ENCODE results near the gene ZMAT5. TPM values are rescaled to one million over a fixed set of nuclear protein-coding genes. Genes with fewer than 3 reads are reported as not detected.

Gene ZMAT5
- polyA plus RNA-seq, 3 donors: 23.2 to 25.5 (median 24.0) TPM

DNA sequence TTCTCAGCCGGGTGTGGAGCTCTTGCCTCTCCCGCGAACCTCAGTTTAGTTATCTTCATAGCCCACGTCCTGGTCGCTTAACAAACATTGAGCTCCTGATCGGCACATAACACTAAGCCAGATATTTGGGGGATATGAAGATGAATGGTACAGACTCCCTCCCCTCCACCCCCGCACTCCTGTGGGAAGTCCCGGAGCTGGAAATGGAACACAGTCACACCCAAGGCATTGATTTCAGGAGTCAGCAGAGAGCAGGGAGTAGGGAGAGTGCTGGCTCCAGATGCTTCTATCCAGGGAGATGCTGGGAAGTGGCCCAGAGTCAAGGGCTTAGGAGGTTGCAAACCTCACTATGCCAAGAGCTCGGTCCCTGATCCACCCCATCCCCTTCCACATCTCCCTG lies 73.1 kb downstream of the ZMAT5 start:
- DNase-seq (ENCODE audit: low read depth in 3 of 3, low spot score in 2 of 3): no peak

DNA sequence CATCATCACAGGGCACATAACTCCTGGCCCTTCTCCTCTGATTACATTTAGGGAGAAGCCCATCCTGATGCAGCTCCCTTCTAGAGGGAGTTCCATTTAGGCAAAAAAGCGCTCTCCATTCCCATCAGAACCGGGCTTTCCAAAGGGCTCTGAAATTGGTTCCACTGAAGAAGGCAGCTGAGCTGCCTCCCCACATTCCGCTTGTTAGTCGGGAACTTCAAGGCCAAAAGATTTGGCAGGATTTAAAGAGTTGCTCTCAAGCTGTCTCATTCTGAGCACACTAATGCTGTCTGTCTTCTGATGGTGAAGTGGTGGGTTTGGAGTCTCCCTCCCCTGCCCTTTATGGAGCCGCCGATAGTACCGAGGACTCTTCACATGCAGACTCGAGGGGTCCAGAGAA lies 73.6 kb downstream of the ZMAT5 start:
- no peak for DNase-seq (ENCODE audit: low read depth in 3 of 3, low spot score in 2 of 3)

DNA sequence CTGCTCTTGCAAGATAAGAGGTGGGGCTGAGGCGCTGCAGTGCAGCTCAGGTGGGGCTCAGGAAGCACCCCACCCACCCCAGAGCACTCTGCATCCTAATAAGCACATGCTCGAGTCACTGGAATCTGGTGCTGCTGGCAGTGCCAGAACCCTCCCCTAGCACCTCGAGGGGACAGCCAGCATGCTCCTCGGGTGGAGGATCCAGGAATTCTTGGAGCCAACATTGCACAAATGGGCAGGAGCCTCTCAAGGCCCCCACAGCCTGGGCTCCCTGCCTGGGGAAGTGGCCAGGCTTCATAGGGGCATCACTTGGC lies 74.5 kb downstream of the ZMAT5 start:
- no peak for DNase-seq (ENCODE audit: low read depth in 3 of 3, low spot score in 2 of 3)

DNA sequence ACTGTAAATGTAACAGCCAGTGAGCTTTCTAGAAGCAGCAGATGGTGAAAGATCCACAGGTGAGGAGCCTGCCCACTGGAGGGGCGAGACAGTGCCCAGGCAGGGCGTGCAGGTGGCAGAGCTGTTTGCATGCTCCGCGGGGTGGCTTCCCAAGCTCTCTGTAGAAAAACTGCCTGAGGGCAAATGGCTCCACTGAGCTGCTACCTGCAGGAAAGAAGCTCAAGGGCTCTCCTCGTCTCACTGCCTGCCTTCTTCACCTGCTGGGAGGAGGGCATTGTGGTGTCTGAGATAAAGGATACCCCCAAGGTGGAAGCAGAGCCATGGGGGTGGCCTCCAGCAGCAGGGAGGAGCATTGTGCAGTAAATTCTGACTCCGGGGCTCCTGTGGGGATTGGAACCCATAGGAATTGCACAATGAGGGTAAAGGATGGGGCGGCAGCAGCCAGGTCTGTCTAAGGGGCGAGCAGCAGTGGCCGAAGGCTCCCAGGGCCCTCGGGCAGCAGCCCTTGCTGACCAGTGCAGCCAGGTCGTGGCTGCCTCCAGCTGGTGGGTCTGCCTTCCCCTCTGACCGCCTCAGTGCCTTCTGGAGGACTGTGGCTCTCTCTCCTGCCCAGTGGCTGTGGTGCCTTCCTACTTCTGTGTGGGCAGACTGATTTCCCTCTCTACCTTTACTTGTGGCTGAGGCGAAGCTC lies 75.0 kb downstream of the ZMAT5 start:
- DNase-seq (ENCODE audit: low read depth in 3 of 3, low spot score in 2 of 3): no peak

DNA sequence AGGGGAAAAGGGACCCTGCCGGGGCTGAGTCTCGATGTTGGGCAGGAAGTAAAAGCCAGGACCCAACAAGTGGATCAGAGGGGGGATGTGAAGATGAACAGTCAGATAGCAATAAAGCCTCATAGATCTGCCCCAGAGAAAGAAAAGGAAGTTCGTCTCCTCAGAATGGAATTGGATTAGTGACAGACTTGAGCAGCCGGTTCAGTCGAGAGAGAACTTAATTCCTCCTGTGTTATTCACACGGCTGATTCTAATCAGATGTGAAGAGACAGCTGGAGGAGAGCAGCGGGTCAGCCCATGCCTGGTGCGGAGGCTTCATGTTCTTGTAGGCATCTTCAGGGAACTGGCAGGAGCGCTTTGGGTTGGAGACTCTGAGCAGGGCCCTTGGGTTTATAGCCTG lies 76.3 kb downstream of the ZMAT5 start:
- no peak for DNase-seq (ENCODE audit: low read depth in 3 of 3, low spot score in 2 of 3)

DNA sequence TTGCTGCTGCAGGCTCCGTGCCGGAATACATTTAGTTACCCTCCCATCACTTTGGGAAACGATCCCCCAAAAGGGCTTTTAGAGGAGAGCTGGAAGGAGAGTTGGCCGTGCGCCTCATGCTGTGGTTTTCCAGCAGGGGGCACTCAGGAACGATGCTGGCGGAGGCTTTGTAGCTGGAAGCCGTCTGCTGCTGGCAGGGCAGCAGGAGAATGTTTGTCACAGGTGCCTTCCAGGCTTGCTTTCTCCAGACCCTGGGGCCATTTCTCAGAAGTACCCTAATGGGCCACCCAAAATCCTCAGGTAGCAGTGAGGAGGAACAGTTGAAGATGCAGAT lies 77.0 kb downstream of the ZMAT5 start:
- no peak for DNase-seq (ENCODE audit: low read depth in 3 of 3, low spot score in 2 of 3)

DNA sequence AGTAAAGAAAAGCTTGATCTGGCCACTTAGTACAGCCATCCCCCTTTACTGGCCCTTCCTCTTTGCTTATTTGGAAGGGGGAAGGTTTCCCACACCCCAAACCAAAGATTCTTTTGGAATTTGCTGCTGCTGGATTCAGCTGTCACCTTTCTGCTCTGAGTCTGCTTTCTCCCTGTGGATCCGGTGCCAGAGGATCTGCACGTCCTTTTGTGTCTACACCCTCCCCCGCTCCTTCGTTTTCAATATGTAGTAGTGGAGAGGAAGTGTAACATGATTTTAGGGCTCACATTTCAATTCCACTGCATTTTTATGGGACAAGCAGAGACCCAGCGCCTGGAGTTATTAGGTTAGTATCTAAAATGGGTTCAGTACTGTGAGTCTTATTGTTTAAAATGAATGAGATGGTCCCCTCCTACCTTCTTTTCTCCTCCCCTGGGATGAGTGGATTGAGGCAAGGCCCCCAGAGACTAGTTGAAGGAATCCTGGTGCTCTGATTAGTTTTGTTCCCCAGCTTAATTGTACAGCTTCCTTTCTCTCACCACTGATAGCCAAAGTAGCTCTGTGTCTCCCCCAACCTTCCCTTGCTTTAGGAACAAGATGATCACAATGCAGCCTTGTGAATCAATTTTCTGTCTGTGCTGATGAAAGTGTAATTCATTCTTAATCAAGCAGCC lies 77.5 kb downstream of the ZMAT5 start:
- no peak for DNase-seq (ENCODE audit: low read depth in 3 of 3, low spot score in 2 of 3)

DNA sequence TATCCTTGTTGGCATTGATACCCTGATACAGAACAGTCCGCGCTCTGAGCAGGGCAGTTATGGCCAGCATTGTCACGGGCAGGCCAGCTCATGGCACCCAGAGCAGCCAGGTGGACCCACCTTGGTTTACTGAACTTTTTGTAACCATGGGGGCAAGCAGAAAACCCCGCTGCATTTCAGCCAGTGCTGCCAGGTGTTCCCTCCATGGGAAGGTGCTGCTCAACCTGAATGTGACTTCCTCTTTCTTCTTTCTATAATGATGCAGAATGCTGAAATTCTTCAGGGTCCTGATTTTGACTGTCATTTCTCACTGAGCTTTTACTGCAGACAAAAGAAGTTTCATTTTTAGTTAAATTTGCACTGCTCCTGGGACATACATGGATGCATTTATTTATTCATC lies 82.6 kb downstream of the ZMAT5 start:
- no peak for DNase-seq (ENCODE audit: low read depth in 3 of 3, low spot score in 2 of 3)

DNA sequence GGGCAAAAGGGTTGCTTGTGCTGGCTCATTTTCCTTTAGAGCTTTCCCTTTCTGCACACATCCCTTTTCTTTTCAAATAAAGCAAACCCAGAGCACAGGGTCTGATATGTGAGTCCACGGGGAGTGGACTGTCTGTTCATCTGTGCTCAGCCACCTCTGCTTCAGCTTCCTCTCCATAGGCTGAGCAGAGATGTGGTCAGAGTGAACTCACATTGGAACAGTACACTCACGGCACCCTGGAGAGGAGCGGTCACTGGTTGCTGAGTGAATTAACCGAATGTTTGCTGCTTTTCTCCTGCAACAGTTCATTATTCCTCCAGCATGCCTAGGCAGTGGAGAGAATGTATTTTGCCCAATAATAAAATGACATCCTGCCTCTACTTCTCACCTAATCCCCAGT lies 83.3 kb downstream of the ZMAT5 start:
- DNase-seq (ENCODE audit: low read depth in 3 of 3, low spot score in 2 of 3): no peak

Other genes with a start within 250 kb of the ZMAT5 start
- 10 to 100 TPM; 20.8 to 35.0 (median 26.9) TPM for gene THOC5, start 213.2 kb downstream of the ZMAT5 start, polyA plus RNA-seq (ENCODE audit: insufficient read length in 3 of 3)
- gene NIPSNAP1, start 185.9 kb downstream of the ZMAT5 start, polyA plus RNA-seq (ENCODE audit: insufficient read length in 3 of 3): 100 to 1,000 TPM; 153 to 169 (median 154) TPM
- gene NF2, start 163.4 kb downstream of the ZMAT5 start, polyA plus RNA-seq (ENCODE audit: insufficient read length in 3 of 3): 10 to 100 TPM; 26.5 to 29.3 (median 27.1) TPM
- under 1 TPM; 0.04 to 0.12 (median 0.11) TPM for gene CABP7, start 47.0 kb downstream of the ZMAT5 start, polyA plus RNA-seq (ENCODE audit: insufficient read length in 3 of 3)
- gene UQCR10, start 362 bp upstream of the ZMAT5 start, polyA plus RNA-seq (ENCODE audit: insufficient read length in 3 of 3): 100 to 1,000 TPM; 137 to 166 (median 149) TPM
- gene ASCC2, start 71.3 kb upstream of the ZMAT5 start, polyA plus RNA-seq (ENCODE audit: insufficient read length in 3 of 3): 10 to 100 TPM; 36.7 to 43.0 (median 39.6) TPM
- 10 to 100 TPM; 32.1 to 35.3 (median 32.9) TPM for gene MTMR3, start 116.2 kb upstream of the ZMAT5 start, polyA plus RNA-seq (ENCODE audit: insufficient read length in 3 of 3)